H1 (cell line): ENCODE results near the gene CSNK2B. TPM values are rescaled to one million over a fixed set of nuclear protein-coding genes. Genes with fewer than 3 reads are reported as not detected.

Experiments
- microRNA-seq, 2 experiments: library from miRNA; unstranded; fragments of <30 nt; microRNA quantifications; one replicate each; pipeline versions ENCODE4 to v1.2.0, GENCODE V29; 2016 to 2020; ENCODE audit warnings: borderline microRNAs expressed in 2 of 2, borderline number of aligned reads in 2 of 2, borderline replicate concordance in 1 of 2
- polyA plus RNA-seq, 7 experiments: library from polyadenylated mRNA; depleted of rRNA in 3 of 7; stranded (reverse) in 5 of 7; unstranded in 2 of 7; fragments of >200 nt in 5 of 7; fragments of 200-250 nt in 2 of 7; gene quantifications; 1 replicate in 5 of 7; 2 replicates in 1 of 7; 4 replicates in 1 of 7; pipeline versions ENCODE4 v1.2.1 to v1.2.3, GENCODE V29; 2011 to 2013; ENCODE audit warnings: missing spikeins in 2 of 7, mixed read lengths in 2 of 7
- small RNA-seq: library from polyadenylated mRNA; stranded (forward); fragments of <200 nt; extraction: miRNeasy Mini kit (QIAGEN cat#:217004); gene quantifications from one replicate; pipeline ENCODE3, GENCODE V24; 2013; ENCODE audit not compliant: insufficient read depth
- total RNA-seq: library from RNA; stranded (reverse); fragmentation: NEBNext Ultra II Directional; extraction: Animal tissue kit (Norgen Biotek cat#: 25700); gene quantifications from 2 replicates; pipeline ENCODE4 v1.2.1, GENCODE V29; 2021

Gene CSNK2B
- total and polyA plus RNA-seq, 2 of the 8 experiments (the other 6 are each of a cell fraction or from before 2014, with no cell fraction given) = 169 to 208 TPM

Small RNA genes lying within 50 kb of the gene (microRNA-seq; reads per million reads assigned to microRNA genes)
- 0 to 0.20 reads per million in 2 experiments for gene MIR4646
- gene MIR6832 = 0 to 0.23 reads per million in 2 experiments

Small RNA genes lying within 50 kb of the gene (small RNA-seq; reads per million reads assigned to genes)
- gene LY6G6D = not detected
- gene MIR4646 = not detected
- gene MIR6832 = not detected
- gene RF00019 = not detected
- gene SNORA38 = 15.9 reads per million, percentile 89 among the genes with 10 or more reads in this experiment

Other genes starting within 250 kb of the CSNK2B start
Only the 30 nearest of the 37 such genes appear.
- not detected in 2 replicates for gene MCCD1, start 137.1 kb upstream of the CSNK2B start, total RNA-seq
- gene MCCD1, start 137.1 kb upstream of the CSNK2B start, polyA plus RNA-seq (2011; rRNA removed) = not detected in 2 replicates
- gene DDX39B, start 124.1 kb upstream of the CSNK2B start, total RNA-seq = 780 and 794 TPM in 2 replicates
- gene DDX39B, start 124.1 kb upstream of the CSNK2B start, polyA plus RNA-seq (2011; rRNA removed) = 896 and 1,164 TPM in 2 replicates
- gene ATP6V1G2, start 119.5 kb upstream of the CSNK2B start, total RNA-seq = 2.9 and 3.0 TPM in 2 replicates
- 5.1 and 5.7 TPM in 2 replicates for gene ATP6V1G2, start 119.5 kb upstream of the CSNK2B start, polyA plus RNA-seq (2011; rRNA removed)
- gene NFKBIL1, start 118.5 kb upstream of the CSNK2B start, total RNA-seq = 10.8 and 11.2 TPM in 2 replicates
- 7.5 and 17.0 TPM in 2 replicates for gene NFKBIL1, start 118.5 kb upstream of the CSNK2B start, polyA plus RNA-seq (2011; rRNA removed)
- gene LTA, start 93.8 kb upstream of the CSNK2B start, total RNA-seq = not detected in 2 replicates
- gene LTA, start 93.8 kb upstream of the CSNK2B start, polyA plus RNA-seq (2011; rRNA removed) = not detected in 2 replicates
- gene TNF, start 90.5 kb upstream of the CSNK2B start, total RNA-seq = not detected in 2 replicates
- not detected in 2 replicates for gene TNF, start 90.5 kb upstream of the CSNK2B start, polyA plus RNA-seq (2011; rRNA removed)
- gene LTB, start 83.7 kb upstream of the CSNK2B start, total RNA-seq = 0.43 TPM in 1 of 2 replicates, not detected in the other
- gene LTB, start 83.7 kb upstream of the CSNK2B start, polyA plus RNA-seq (2011; rRNA removed) = 0.47 and 0.77 TPM in 2 replicates
- not detected in 2 replicates for gene LST1, start 79.8 kb upstream of the CSNK2B start, total RNA-seq
- 0.25 TPM in 1 of 2 replicates, not detected in the other for gene LST1, start 79.8 kb upstream of the CSNK2B start, polyA plus RNA-seq (2011; rRNA removed)
- gene NCR3, start 73.1 kb upstream of the CSNK2B start, total RNA-seq = not detected in 2 replicates
- 0.67 and 0.72 TPM in 2 replicates for gene NCR3, start 73.1 kb upstream of the CSNK2B start, polyA plus RNA-seq (2011; rRNA removed)
- 7.5 and 9.8 TPM in 2 replicates for gene AIF1, start 50.8 kb upstream of the CSNK2B start, total RNA-seq
- gene AIF1, start 50.8 kb upstream of the CSNK2B start, polyA plus RNA-seq (2011; rRNA removed) = 3.7 and 6.3 TPM in 2 replicates
- gene PRRC2A, start 45.4 kb upstream of the CSNK2B start, total RNA-seq = 300 and 303 TPM in 2 replicates
- gene PRRC2A, start 45.4 kb upstream of the CSNK2B start, polyA plus RNA-seq (2011; rRNA removed) = 118 and 203 TPM in 2 replicates
- gene BAG6, start 13.4 kb upstream of the CSNK2B start, total RNA-seq = 325 and 354 TPM in 2 replicates
- gene BAG6, start 13.4 kb upstream of the CSNK2B start, polyA plus RNA-seq (2011; rRNA removed) = 199 and 291 TPM in 2 replicates
- gene APOM, start 10.2 kb upstream of the CSNK2B start, total RNA-seq = 3.4 and 3.8 TPM in 2 replicates
- 9.2 and 12.0 TPM in 2 replicates for gene APOM, start 10.2 kb upstream of the CSNK2B start, polyA plus RNA-seq (2011; rRNA removed)
- gene C6orf47, start 5.3 kb upstream of the CSNK2B start, total RNA-seq = 14.6 and 15.6 TPM in 2 replicates
- 4.7 and 7.2 TPM in 2 replicates for gene C6orf47, start 5.3 kb upstream of the CSNK2B start, polyA plus RNA-seq (2011; rRNA removed)
- 24.5 and 26.9 TPM in 2 replicates for gene GPANK1, start 1.1 kb upstream of the CSNK2B start, total RNA-seq
- gene GPANK1, start 1.1 kb upstream of the CSNK2B start, polyA plus RNA-seq (2011; rRNA removed) = 30.2 and 33.2 TPM in 2 replicates
- 12.1 and 12.6 TPM in 2 replicates for gene LY6G5B, start 3.9 kb downstream of the CSNK2B start, total RNA-seq
- 9.5 and 10.6 TPM in 2 replicates for gene LY6G5B, start 3.9 kb downstream of the CSNK2B start, polyA plus RNA-seq (2011; rRNA removed)
- gene LY6G5C, start 15.0 kb downstream of the CSNK2B start, total RNA-seq = 1.1 and 1.2 TPM in 2 replicates
- gene LY6G5C, start 15.0 kb downstream of the CSNK2B start, polyA plus RNA-seq (2011; rRNA removed) = 1.8 and 2.1 TPM in 2 replicates
- gene ABHD16A, start 37.2 kb downstream of the CSNK2B start, total RNA-seq = 29.3 and 32.9 TPM in 2 replicates
- gene ABHD16A, start 37.2 kb downstream of the CSNK2B start, polyA plus RNA-seq (2011; rRNA removed) = 40.2 and 49.6 TPM in 2 replicates
- not detected in 2 replicates for gene LY6G6F, start 40.8 kb downstream of the CSNK2B start, total RNA-seq
- not detected in 2 replicates for gene LY6G6F, start 40.8 kb downstream of the CSNK2B start, polyA plus RNA-seq (2011; rRNA removed)
- gene LY6G6D, start 49.3 kb downstream of the CSNK2B start, total RNA-seq = not detected in 2 replicates
- 0.74 and 1.8 TPM in 2 replicates for gene LY6G6D, start 49.3 kb downstream of the CSNK2B start, polyA plus RNA-seq (2011; rRNA removed)
- gene LY6G6C, start 55.7 kb downstream of the CSNK2B start, total RNA-seq = 0.33 TPM in 1 of 2 replicates, not detected in the other
- gene LY6G6C, start 55.7 kb downstream of the CSNK2B start, polyA plus RNA-seq (2011; rRNA removed) = 0.23 and 0.49 TPM in 2 replicates
- gene MPIG6B, start 57.3 kb downstream of the CSNK2B start, total RNA-seq = not detected in 2 replicates
- 0.18 and 0.33 TPM in 2 replicates for gene MPIG6B, start 57.3 kb downstream of the CSNK2B start, polyA plus RNA-seq (2011; rRNA removed)
- gene DDAH2, start 63.2 kb downstream of the CSNK2B start, total RNA-seq = 53.3 and 55.5 TPM in 2 replicates
- 73.5 and 104 TPM in 2 replicates for gene DDAH2, start 63.2 kb downstream of the CSNK2B start, polyA plus RNA-seq (2011; rRNA removed)
- 250 and 259 TPM in 2 replicates for gene CLIC1, start 70.5 kb downstream of the CSNK2B start, total RNA-seq
- gene CLIC1, start 70.5 kb downstream of the CSNK2B start, polyA plus RNA-seq (2011; rRNA removed) = 236 and 277 TPM in 2 replicates
- 21.3 and 25.3 TPM in 2 replicates for gene MSH5, start 73.9 kb downstream of the CSNK2B start, total RNA-seq
- gene MSH5, start 73.9 kb downstream of the CSNK2B start, polyA plus RNA-seq (2011; rRNA removed) = 26.5 and 34.5 TPM in 2 replicates
- 3.4 and 5.9 TPM in 2 replicates for gene SAPCD1, start 96.6 kb downstream of the CSNK2B start, total RNA-seq
- 3.1 and 4.4 TPM in 2 replicates for gene SAPCD1, start 96.6 kb downstream of the CSNK2B start, polyA plus RNA-seq (2011; rRNA removed)
- 1.5 and 2.1 TPM in 2 replicates for gene VWA7, start 111.2 kb downstream of the CSNK2B start, total RNA-seq
- 0.82 and 1.1 TPM in 2 replicates for gene VWA7, start 111.2 kb downstream of the CSNK2B start, polyA plus RNA-seq (2011; rRNA removed)
- 162 and 163 TPM in 2 replicates for gene VARS1, start 129.7 kb downstream of the CSNK2B start, total RNA-seq
- gene VARS1, start 129.7 kb downstream of the CSNK2B start, polyA plus RNA-seq (2011; rRNA removed) = 53.5 and 99.3 TPM in 2 replicates
- 127 and 132 TPM in 2 replicates for gene LSM2, start 140.9 kb downstream of the CSNK2B start, total RNA-seq
- gene LSM2, start 140.9 kb downstream of the CSNK2B start, polyA plus RNA-seq (2011; rRNA removed) = 168 and 173 TPM in 2 replicates
- 1.6 and 1.9 TPM in 2 replicates for gene HSPA1L, start 149.2 kb downstream of the CSNK2B start, total RNA-seq
- 0.78 and 1.00 TPM in 2 replicates for gene HSPA1L, start 149.2 kb downstream of the CSNK2B start, polyA plus RNA-seq (2011; rRNA removed)